Uterus (tissue), 2 donors: Measurements from ENCODE around the gene NEU4.
"Not testable (repeated sequence)": the region's sequence is repeated elsewhere in the genome, so short reads cannot be mapped to it uniquely, and the experiment has no call there.

Experiments
- CTCF ChIP-seq, 4 experiments: fragments of 200-600 bp in 2 of 4; fragments of 450-650 bp in 2 of 4; sonication (generic) in 2 of 4; IDR thresholded peaks; one replicate each; pipeline ENCODE4 v1.5.1; 2016 to 2019; ENCODE audit warnings: antibody characterized with exemption in 4 of 4, mild to moderate bottlenecking in 2 of 4, moderate library complexity in 1 of 4
- POLR2A ChIP-seq, 2 donors: fragments of 450-650 bp; IDR thresholded peaks; one replicate each; pipeline ENCODE4 v1.6.1; 2016; ENCODE audit warnings: antibody characterized with exemption in 2 of 2, mild to moderate bottlenecking in 1 of 2, moderate library complexity in 1 of 2

GRCh38 chr2:241791385-241791784 lies 17.6 kb upstream of the NEU4 start:
- TF ChIP-seq CTCF, POLR2A (IDR thresholded peaks at IDR 0.05): not testable (repeated sequence)
